Tibial nerve (tissue), 4 donors: ENCODE data around the gene MAPK8IP1.

Experiments used
- EP300 ChIP-seq, 2 donors: sonication (generic); formaldehyde crosslinking; IDR thresholded peaks; one replicate each; pipeline ENCODE4 v1.6.1; 2017; ENCODE audit warnings: antibody characterized with exemption in 2 of 2, mild to moderate bottlenecking in 1 of 2
- POLR2A ChIP-seq, 2 donors: fragments of 450-650 bp; IDR thresholded peaks; one replicate each; pipeline ENCODE4 v1.6.1; 2017; ENCODE audit warnings: antibody characterized with exemption in 2 of 2, mild to moderate bottlenecking in 2 of 2, moderate library complexity in 2 of 2
- TF ChIP-seq, protein P1 (sequence below), 5 experiments: fragments of 200-600 bp in 3 of 5; fragments of 450-650 bp in 2 of 5; sonication (generic) in 3 of 5; IDR thresholded peaks; one replicate each; pipeline ENCODE4 v1.5.1; 2016 to 2019; ENCODE audit warnings: antibody characterized with exemption in 5 of 5, mild to moderate bottlenecking in 3 of 5, moderate library complexity in 2 of 5

DNA sequence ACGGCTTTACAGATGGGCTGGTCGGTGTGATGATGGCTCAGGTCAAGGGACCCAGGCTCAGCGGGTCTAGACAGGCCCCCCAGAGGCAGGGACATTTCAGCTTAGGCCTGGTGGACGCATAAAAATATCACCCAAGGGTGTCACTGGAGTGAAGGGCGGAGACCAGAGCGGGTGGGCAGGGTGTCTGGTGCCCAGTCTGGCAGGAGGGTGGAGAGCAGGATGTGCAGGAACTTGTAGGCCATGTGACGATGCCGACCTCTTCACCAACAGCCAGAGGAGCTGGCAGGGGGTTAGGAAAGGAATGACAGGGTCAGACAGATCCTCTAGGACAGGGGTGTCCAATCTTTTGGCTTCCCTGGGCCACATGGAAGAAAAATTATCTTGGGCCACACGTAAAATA is 4.5 kb downstream of the MAPK8IP1 start:
- TF ChIP-seq POLR2A (IDR thresholded peaks at IDR 0.05), result no peak
- TF ChIP-seq, protein P1, sequence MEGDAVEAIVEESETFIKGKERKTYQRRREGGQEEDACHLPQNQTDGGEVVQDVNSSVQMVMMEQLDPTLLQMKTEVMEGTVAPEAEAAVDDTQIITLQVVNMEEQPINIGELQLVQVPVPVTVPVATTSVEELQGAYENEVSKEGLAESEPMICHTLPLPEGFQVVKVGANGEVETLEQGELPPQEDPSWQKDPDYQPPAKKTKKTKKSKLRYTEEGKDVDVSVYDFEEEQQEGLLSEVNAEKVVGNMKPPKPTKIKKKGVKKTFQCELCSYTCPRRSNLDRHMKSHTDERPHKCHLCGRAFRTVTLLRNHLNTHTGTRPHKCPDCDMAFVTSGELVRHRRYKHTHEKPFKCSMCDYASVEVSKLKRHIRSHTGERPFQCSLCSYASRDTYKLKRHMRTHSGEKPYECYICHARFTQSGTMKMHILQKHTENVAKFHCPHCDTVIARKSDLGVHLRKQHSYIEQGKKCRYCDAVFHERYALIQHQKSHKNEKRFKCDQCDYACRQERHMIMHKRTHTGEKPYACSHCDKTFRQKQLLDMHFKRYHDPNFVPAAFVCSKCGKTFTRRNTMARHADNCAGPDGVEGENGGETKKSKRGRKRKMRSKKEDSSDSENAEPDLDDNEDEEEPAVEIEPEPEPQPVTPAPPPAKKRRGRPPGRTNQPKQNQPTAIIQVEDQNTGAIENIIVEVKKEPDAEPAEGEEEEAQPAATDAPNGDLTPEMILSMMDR (IDR thresholded peaks at IDR 0.05), result no peak
- no peak for TF ChIP-seq EP300 (IDR thresholded peaks at IDR 0.05)
